CD4-positive, alpha-beta T cell treated with Interleukin-21 for 1 hour (primary cell): Measurements from ENCODE around the gene NT5C3B.
A peak's percentile ranks its signal among the peaks of the same experiment; 100 is the strongest.
"Not testable (repeated sequence)": the region's sequence is repeated elsewhere in the genome, so short reads cannot be mapped to it uniquely, and the experiment has no call there.

ENCODE experiments used
- DNase-seq: peaks from one replicate; pipeline ENCODE4 v3.0.0-alpha.2; 2020

NT5C3B gene

GRCh38 chr17:41835800-41836549, at the start of gene NT5C3B:
NT5C3B (minus strand) TSS chr17:41836232; CDS start chr17:41836193, 39 bp downstream.
- peak; percentile 48 for DNase-seq

- DNase-seq, result peak; percentile 7
Observed at GRCh38 chr17:41885733-41886132, 49.7 kb upstream of the NT5C3B start.

- no peak for DNase-seq
Observed at GRCh38 chr17:41882756-41883155, 46.7 kb upstream of the NT5C3B start.

GRCh38 chr17:41880130-41880529, 44.1 kb upstream of the NT5C3B start:
- DNase-seq, result no peak

GRCh38 chr17:41874293-41874670, 38.2 kb upstream of the NT5C3B start:
- not testable (repeated sequence) for DNase-seq

GRCh38 chr17:41873559-41874292, 37.7 kb upstream of the NT5C3B start:
- no peak for DNase-seq

- DNase-seq, result no peak
Observed at GRCh38 chr17:41871789-41872188, 35.8 kb upstream of the NT5C3B start.

GRCh38 chr17:41870627-41871026, 34.6 kb upstream of the NT5C3B start:
- DNase-seq, result no peak

GRCh38 chr17:41870097-41870496, 34.1 kb upstream of the NT5C3B start:
- DNase-seq, result no peak

GRCh38 chr17:41869426-41869825, 33.4 kb upstream of the NT5C3B start:
- DNase-seq, result no peak

GRCh38 chr17:41868568-41868967, 32.5 kb upstream of the NT5C3B start:
- no peak for DNase-seq

GRCh38 chr17:41865596-41865893, 29.5 kb upstream of the NT5C3B start:
- DNase-seq, result no peak

- peak; percentile 88 for DNase-seq
Observed at GRCh38 chr17:41864836-41865595, 29.0 kb upstream of the NT5C3B start, which contains the start of gene KLHL11. KLHL11 (minus strand) TSS chr17:41865423; CDS start chr17:41865370, 53 bp downstream.

GRCh38 chr17:41864498-41864835, 28.4 kb upstream of the NT5C3B start:
- no peak for DNase-seq

- DNase-seq, result peak; percentile 22
Observed at GRCh38 chr17:41863074-41863848, 27.2 kb upstream of the NT5C3B start.

- DNase-seq, result no peak
Observed at GRCh38 chr17:41860254-41860931, 24.4 kb upstream of the NT5C3B start.

GRCh38 chr17:41851382-41851781, 15.3 kb upstream of the NT5C3B start:
- not testable (repeated sequence) for DNase-seq

GRCh38 chr17:41849251-41849990, 13.4 kb upstream of the NT5C3B start:
- DNase-seq, result no peak

GRCh38 chr17:41848788-41849187, 12.8 kb upstream of the NT5C3B start:
- no peak for DNase-seq

GRCh38 chr17:41844971-41845370, 8.9 kb upstream of the NT5C3B start:
- DNase-seq, result no peak

- DNase-seq, result not testable (repeated sequence)
Observed at GRCh38 chr17:41840781-41841180, 4.7 kb upstream of the NT5C3B start.

- not testable (repeated sequence) for DNase-seq
Observed at GRCh38 chr17:41839448-41839847, 3.4 kb upstream of the NT5C3B start.
